ENCODE data around the gene ONECUT2. TPM values are rescaled to one million over a fixed set of nuclear protein-coding genes. Genes with fewer than 3 reads are reported as not detected.

The ONECUT2 gene
- total RNA-seq, 1 donor from 2014 or later, result 0.05 TPM

DNA sequence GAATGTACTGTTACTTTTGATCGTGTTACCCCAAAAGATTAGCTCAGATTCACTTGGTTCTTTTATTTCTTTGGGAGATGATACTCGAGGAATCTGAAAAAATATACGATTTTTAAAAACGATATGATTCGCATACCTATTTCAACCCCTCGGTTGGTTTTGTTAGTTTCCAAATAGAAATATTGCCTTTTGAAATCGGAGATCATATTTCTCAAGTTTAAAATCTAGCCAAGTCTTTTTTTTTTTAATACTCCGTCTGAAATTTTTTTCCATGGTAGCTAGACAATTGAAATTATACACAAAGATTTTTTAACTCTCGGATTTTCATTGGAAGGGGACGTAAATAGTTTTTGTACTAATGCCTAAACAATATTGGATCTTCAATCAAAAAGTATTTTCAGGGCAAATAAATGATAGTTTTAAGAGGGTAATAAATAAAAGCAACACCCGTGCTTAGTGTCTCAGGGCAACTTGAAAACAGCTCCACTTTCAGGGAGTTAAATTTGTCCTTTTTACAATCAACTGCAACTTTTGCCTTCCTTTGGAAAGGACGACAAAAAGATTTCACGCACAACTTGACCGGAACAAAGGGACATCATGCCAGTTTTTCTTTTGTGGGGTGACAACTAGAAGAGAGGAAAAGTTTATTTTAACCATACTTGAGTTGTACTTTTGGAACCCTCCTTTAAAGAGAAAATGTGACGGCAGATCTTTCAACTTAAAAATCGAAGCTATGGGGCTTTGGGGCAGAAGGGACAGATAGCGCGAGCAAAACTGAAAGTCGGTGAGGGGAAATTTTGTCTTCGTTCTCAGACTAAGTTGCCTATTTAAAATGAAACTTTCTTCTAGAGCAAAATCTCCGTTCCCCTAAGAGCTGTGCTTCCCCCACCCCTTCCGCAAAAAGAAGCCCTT, 5.8 kb upstream of the ONECUT2 start:
- Mint-ChIP-seq H3K4me3 (ENCODE audit: unreplicated experiment) (no peak overlapping the region), H3K27me3 (ENCODE audit: low read depth) (peaks cover 78% of the 10 kb centered on the region), H3K4me1 (ENCODE audit: low read depth) (peaks cover 17% of the 10 kb centered on the region), H3K9me3 (ENCODE audit: low read depth) (peaks cover 2% of the 10 kb centered on the region), H3K36me3 (ENCODE audit: low read depth) (peaks cover 3% of the 10 kb centered on the region), H3K27ac (ENCODE audit: unreplicated experiment) (no peak overlapping the region)
- TF ChIP-seq CTCF (IDR thresholded peaks at IDR 0.05), result no peak
- DNase-seq (ENCODE audit: low spot score), result no peak

DNA sequence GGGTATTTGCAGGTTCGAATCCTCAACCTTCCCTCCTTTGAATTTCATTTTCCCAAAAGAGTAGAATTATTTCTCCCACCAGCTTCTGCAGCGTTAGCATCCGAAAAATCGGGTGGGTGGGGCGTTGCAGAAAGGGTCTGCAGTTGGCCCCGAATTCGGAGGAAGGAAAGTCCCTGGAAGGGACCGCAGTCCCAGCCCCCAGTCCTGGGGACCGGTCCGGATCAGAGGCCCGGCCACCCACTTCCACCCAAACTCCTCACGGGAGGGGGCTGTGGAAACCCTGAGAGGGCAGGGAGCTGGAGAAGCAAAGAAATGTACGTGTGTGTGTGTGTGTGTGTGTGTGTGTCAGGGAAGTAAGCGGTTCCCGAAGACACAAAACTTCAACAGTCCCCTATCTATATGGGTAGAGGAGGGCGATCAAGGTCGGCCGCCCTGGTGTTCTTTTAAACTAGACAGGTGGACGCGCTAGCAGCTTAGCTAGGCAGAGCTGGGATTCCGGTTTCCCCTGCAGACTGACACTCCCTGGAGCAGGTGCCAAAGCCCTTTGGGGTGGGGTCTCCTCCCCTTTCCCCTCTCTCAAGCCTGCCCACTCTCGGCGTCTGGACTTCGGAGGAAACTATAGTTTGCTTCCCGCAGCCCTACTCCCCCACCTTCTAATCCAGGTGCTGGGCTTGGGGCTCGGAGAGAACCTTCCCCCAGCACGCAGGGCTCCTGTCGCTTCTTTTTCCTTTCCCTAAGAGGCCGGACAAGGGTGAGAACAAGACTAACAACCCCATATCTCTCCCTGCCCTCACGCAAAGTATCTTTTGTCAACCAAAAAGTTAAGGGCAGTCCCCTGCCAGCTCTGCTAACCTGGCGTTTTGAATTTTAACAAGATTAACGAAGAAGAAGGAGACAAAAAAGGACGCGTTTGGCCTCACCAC, 4.8 kb upstream of the ONECUT2 start:
- Mint-ChIP-seq H3K36me3 (ENCODE audit: low read depth) (peaks cover 3% of the 10 kb centered on the region), H3K27me3 (ENCODE audit: low read depth) (peaks cover 72% of the 10 kb centered on the region), H3K9me3 (ENCODE audit: low read depth) (peaks cover 2% of the 10 kb centered on the region), H3K4me3 (ENCODE audit: unreplicated experiment) (no peak overlapping the region), H3K4me1 (ENCODE audit: low read depth) (peaks cover 24% of the 10 kb centered on the region), H3K27ac (ENCODE audit: unreplicated experiment) (no peak overlapping the region)
- TF ChIP-seq CTCF (IDR thresholded peaks at IDR 0.05), result no peak
- no peak for DNase-seq (ENCODE audit: low spot score)

DNA sequence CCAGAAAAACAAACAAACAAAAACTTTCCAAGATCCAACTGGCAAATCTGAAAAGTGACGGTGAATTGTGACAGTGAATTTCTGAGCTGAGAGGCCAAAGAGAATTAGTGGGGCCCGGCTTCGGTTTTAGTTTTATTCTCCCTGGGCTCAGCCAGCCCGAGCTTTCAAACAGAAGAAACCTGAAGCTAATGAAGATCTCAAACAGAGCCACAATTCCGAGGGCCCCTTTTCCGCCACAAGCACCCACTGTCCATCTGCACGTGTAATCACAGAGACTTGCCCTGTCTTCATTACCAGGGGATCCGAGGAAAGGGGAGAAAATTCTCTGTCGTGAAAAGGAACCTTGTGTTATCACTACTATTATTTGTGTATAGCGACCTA, 4.2 kb upstream of the ONECUT2 start:
- peaks cover 70% of the 10 kb centered on the region for H3K27me3 Mint-ChIP-seq (ENCODE audit: low read depth)
- no peak overlapping the region for H3K27ac Mint-ChIP-seq (ENCODE audit: unreplicated experiment)
- no peak overlapping the region for H3K4me3 Mint-ChIP-seq (ENCODE audit: unreplicated experiment)

DNA sequence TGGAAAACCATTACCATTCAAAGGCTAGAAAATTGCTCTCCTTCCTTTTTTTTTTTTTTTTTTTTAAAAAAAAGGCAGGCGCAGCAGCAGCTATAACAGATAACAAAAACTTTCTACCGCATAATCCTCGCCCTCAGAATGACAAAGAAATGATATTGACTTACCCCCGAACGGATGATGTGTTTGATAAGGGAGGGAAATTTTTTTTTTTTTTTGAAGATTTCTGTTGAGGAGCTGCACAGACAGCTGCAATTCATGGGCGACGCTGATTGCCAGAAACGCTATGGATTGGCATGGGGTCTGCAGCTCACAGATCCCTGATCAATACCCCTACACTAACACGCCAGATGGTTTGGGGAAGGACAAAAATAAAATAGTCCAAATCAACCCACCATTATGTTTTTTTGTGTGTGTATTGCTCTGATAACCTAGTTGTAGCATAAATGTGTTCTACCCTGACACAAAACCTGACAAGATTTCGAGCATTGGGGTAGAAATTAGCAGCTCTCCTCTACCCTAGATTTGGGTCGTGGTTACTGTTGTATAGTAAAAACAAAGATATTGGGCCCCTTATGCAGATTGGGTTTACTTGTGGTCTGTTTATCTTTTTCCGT, 3.6 kb upstream of the ONECUT2 start:
- peaks cover 70% of the 10 kb centered on the region for H3K27me3 Mint-ChIP-seq (ENCODE audit: low read depth)
- no peak for DNase-seq (ENCODE audit: low spot score)
- peaks cover 3% of the 10 kb centered on the region for H3K36me3 Mint-ChIP-seq (ENCODE audit: low read depth)
- H3K4me1 Mint-ChIP-seq (ENCODE audit: low read depth), result peaks cover 29% of the 10 kb centered on the region
- H3K9me3 Mint-ChIP-seq (ENCODE audit: low read depth), result peaks cover 2% of the 10 kb centered on the region
- H3K27ac Mint-ChIP-seq (ENCODE audit: unreplicated experiment), result no peak overlapping the region
- TF ChIP-seq CTCF (IDR thresholded peaks at IDR 0.05), result no peak
- no peak overlapping the region for H3K4me3 Mint-ChIP-seq (ENCODE audit: unreplicated experiment)

More for the DNA sequence above, 4.2 kb upstream of the ONECUT2 start:
- Mint-ChIP-seq H3K9me3 (ENCODE audit: low read depth) (peaks cover 2% of the 10 kb centered on the region), H3K4me1 (ENCODE audit: low read depth) (peaks cover 26% of the 10 kb centered on the region), H3K36me3 (ENCODE audit: low read depth) (peaks cover 3% of the 10 kb centered on the region)
- DNase-seq (ENCODE audit: low spot score), result no peak
- TF ChIP-seq CTCF (IDR thresholded peaks at IDR 0.05), result no peak

DNA sequence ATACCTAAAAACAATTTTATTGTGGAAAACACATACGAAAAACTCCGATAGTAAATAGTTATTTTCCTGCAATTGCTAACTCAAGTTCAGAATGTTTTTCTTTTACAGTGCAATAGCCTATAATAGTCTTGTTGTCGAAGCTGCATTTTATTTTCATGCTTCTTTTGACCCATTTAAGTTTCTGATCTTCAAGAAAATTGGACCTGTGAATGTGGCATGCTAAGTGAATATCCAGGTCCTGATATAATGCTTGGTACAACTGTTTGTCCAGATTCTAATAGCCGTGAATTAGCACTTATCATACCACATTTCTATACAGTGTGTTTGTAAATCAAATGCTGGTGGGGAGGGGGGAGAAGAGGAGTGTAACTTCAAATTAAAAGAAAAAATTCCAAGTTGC, 3.0 kb upstream of the ONECUT2 start:
- H3K4me1 Mint-ChIP-seq (ENCODE audit: low read depth), result peaks cover 34% of the 10 kb centered on the region

More for the DNA sequence above, 3.0 kb upstream of the ONECUT2 start:
- Mint-ChIP-seq H3K36me3 (ENCODE audit: low read depth) (peaks cover 3% of the 10 kb centered on the region), H3K27me3 (ENCODE audit: low read depth) (peaks cover 72% of the 10 kb centered on the region), H3K4me3 (ENCODE audit: unreplicated experiment) (no peak overlapping the region), H3K27ac (ENCODE audit: unreplicated experiment) (no peak overlapping the region), H3K9me3 (ENCODE audit: low read depth) (no peaks in the 10 kb centered on the region)
- no peak for DNase-seq (ENCODE audit: low spot score)
- no peak for TF ChIP-seq CTCF (IDR thresholded peaks at IDR 0.05)

All from chondrocyte (in vitro differentiated cells).